K562 (cell line): ENCODE results near the gene HSD17B1. TPM values are rescaled to one million over a fixed set of nuclear protein-coding genes. Genes with fewer than 3 reads are reported as not detected.

ENCODE experiments used
- ATAC-seq: fragments of 200-7000 bp; cut with Tn5 transposase; 3 replicates; pipeline ENCODE4 v1.9.1; 2020; ENCODE audit warnings: moderate library complexity
- BruUV-seq: library from RNA; stranded (reverse); fragments of 400-500 nt; replicated peaks from 2 replicates; lab custom pipeline; 2021; lab: Mats Ljungman, UMichigan
- CTCF ChIA-PET: fragments of 300-600 bp; formaldehyde crosslinking; extraction: SDS; loops from one replicate; lab custom pipeline; 2021; ENCODE audit warnings: low intra/inter-chr PET ratio; lab: Yijun Ruan, JAX
- POLR2A ChIA-PET: fragments of 300-600, 350-650 bp; sonication (Branson Sonifier 250); formaldehyde crosslinking; extraction: SDS; loops from one replicate; lab custom pipeline; 2021; ENCODE audit warnings: antibody characterized with exemption, inconsistent platforms; lab: Yijun Ruan, JAX
- DNase-seq, 4 experiments: peaks; one replicate each; pipeline versions ENCODE4 v3.0.0 to v3.0.0-alpha.2; 2011 to 2018; ENCODE audit warnings: low spot score in 3 of 4, mixed read lengths in 3 of 4; ENCODE audit errors: extremely low read depth in 1 of 4
- FAIRE-seq: peaks from 2 replicates; lab custom pipeline; 2011; peaks lifted over from hg19 to GRCh38; lab: Jason Lieb, UNC
- H2AFZ ChIP-seq: 2 replicates; pipeline ENCODE4 v1.6.0; 2011; ENCODE audit warnings: low read depth, low read length, control low read depth, inconsistent platforms
- H3K27ac ChIP-seq: fragments of 200-600 bp; 3 replicates; pipeline ENCODE4 v1.8.0; 2011; ENCODE audit warnings: low read depth, mild to moderate bottlenecking, control low read depth, inconsistent platforms, low read length, moderate library complexity, mixed read lengths; ENCODE audit errors: extremely low read depth
- H3K27me3 ChIP-seq, 2 experiments: fragments of 300-600 bp in 1 of 2; 2 replicates in 1 of 2; 3 replicates in 1 of 2; pipeline versions ENCODE4 v1.6.0 to v1.8.0; 2011; ENCODE audit warnings: inconsistent platforms in 2 of 2, low read length in 2 of 2, mild to moderate bottlenecking in 1 of 2, mixed read lengths in 1 of 2, moderate library complexity in 1 of 2; ENCODE audit not compliant: control insufficient read depth in 2 of 2, insufficient read depth in 2 of 2
- H3K36me3 ChIP-seq: fragments of 300-600 bp; 3 replicates; pipeline ENCODE4 v1.8.0; 2011; ENCODE audit warnings: mild to moderate bottlenecking, low read length, inconsistent platforms; ENCODE audit not compliant: control insufficient read depth, insufficient read depth
- H3K4me1 ChIP-seq, 2 experiments: fragments of 200-600 bp in 1 of 2; replicated peaks in 1 of 2; 2 replicates in 1 of 2; 3 replicates in 1 of 2; pipeline versions ENCODE4 v1.5.1 to v1.8.0; 2011; ENCODE audit warnings: inconsistent platforms in 2 of 2, low read length in 2 of 2, mild to moderate bottlenecking in 1 of 2, mixed read lengths in 1 of 2, moderate library complexity in 1 of 2; ENCODE audit not compliant: control insufficient read depth in 2 of 2, insufficient read depth in 2 of 2
- H3K4me2 ChIP-seq: 2 replicates; pipeline ENCODE4 v1.6.1; 2011; ENCODE audit warnings: low read length, control low read depth, inconsistent platforms, mixed read lengths; ENCODE audit not compliant: insufficient read depth
- H3K4me3 ChIP-seq: fragments of 200-600 bp; sonication (generic), shearing (Covaris generic); 2 replicates; pipeline ENCODE4 v1.5.1; 2016; ENCODE audit warnings: control low read depth, inconsistent platforms
- H3K79me2 ChIP-seq: fragments of 200-600 bp; 3 replicates; pipeline ENCODE4 v1.8.0; 2011; ENCODE audit warnings: low read length, inconsistent platforms; ENCODE audit not compliant: control insufficient read depth, insufficient read depth
- H3K9ac ChIP-seq, 2 experiments: 2 replicates each; pipeline versions ENCODE4 v1.6.0 to v1.6.1; 2011; ENCODE audit warnings: low read depth in 2 of 2, low read length in 2 of 2, control low read depth in 1 of 2, inconsistent platforms in 1 of 2, mild to moderate bottlenecking in 1 of 2, mixed read lengths in 1 of 2; ENCODE audit not compliant: insufficient read depth in 1 of 2
- H3K9me1 ChIP-seq: one replicate; pipeline ENCODE4 v1.6.0; 2011; ENCODE audit warnings: inconsistent platforms, mild to moderate bottlenecking, low read length, moderate library complexity; ENCODE audit not compliant: control insufficient read depth, insufficient read depth
- H3K9me3 ChIP-seq: replicated peaks from 2 replicates; pipeline ENCODE4 v1.5.1; 2011; ENCODE audit warnings: low read depth, low read length, inconsistent platforms; ENCODE audit not compliant: control insufficient read depth, insufficient read depth
- H4K20me1 ChIP-seq: replicated peaks from 2 replicates; pipeline ENCODE4 v1.6.1; 2011; ENCODE audit warnings: low read length, inconsistent platforms, mixed read lengths; ENCODE audit not compliant: control insufficient read depth, insufficient read depth
- BCOR ChIP-seq: fragments of 450-650 bp; IDR thresholded peaks from 2 replicates; pipeline ENCODE4 v1.6.1; 2016
- BRCA1 ChIP-seq, 2 experiments: fragments of 450-650 bp in 1 of 2; sonication (generic) in 1 of 2; formaldehyde crosslinking in 1 of 2; IDR thresholded peaks; 2 replicates each; pipeline versions ENCODE4 v1.5.0 to v1.6.1; 2017 to 2020; ENCODE audit warnings: mild to moderate bottlenecking in 1 of 2, missing genetic modification reagents in 1 of 2
- EP400 ChIP-seq: fragments of 450-650 bp; IDR thresholded peaks from 2 replicates; pipeline ENCODE4 v1.6.1; 2017; ENCODE audit warnings: antibody characterized with exemption, mild to moderate bottlenecking, moderate library complexity
- ETV1 ChIP-seq: fragments of 450-650 bp; conservative IDR thresholded peaks from 2 replicates; pipeline ENCODE4 v1.6.1; 2016; ENCODE audit warnings: missing genetic modification characterization, control low read depth, low read depth, missing compliant biosample characterization
- HNRNPUL1 ChIP-seq: fragments of 200-400 bp; formaldehyde crosslinking; IDR thresholded peaks from 2 replicates; pipeline ENCODE4 v1.6.1; 2017; ENCODE audit warnings: low read length
- HOMEZ ChIP-seq: fragments of 250-450 bp; sonication (Bioruptor Pico); IDR thresholded peaks from 2 replicates; pipeline ENCODE4 v1.4.0; 2020; ENCODE audit warnings: mild to moderate bottlenecking, moderate library complexity
- KDM1A ChIP-seq, 2 experiments: fragments of 450-650 bp; IDR thresholded peaks; 2 replicates each; pipeline ENCODE4 v1.6.1; 2016; ENCODE audit warnings: mild to moderate bottlenecking in 2 of 2
- NCOA2 ChIP-seq, 2 experiments: fragments of 450-650 bp; IDR thresholded peaks; 2 replicates each; pipeline ENCODE4 v1.6.1; 2018; ENCODE audit warnings: mild to moderate bottlenecking in 2 of 2, moderate library complexity in 1 of 2; ENCODE audit not compliant: partially characterized antibody in 2 of 2
- SP1 ChIP-seq: sonication (generic); formaldehyde crosslinking; IDR thresholded peaks from 2 replicates; pipeline ENCODE4 v1.8.1; 2022; ENCODE audit warnings: mild to moderate bottlenecking, missing genetic modification reagents
- TCF7 ChIP-seq: sonication (generic); IDR thresholded peaks from 2 replicates; pipeline ENCODE4 v1.6.1; 2016; ENCODE audit warnings: antibody characterized with exemption, borderline replicate concordance
- TCF7L2 ChIP-seq: fragments of 150-350 bp; IDR thresholded peaks from 2 replicates; pipeline ENCODE4 v1.6.1; 2016; ENCODE audit warnings: low read depth, mild to moderate bottlenecking, low read length, moderate library complexity
- ZC3H11A ChIP-seq: IDR thresholded peaks from 2 replicates; pipeline ENCODE4 v1.6.1; 2012; ENCODE audit warnings: low read depth, low read length, improper control_type of control experiment
- ZNF668 ChIP-seq: fragments of 250-450 bp; sonication (Bioruptor Pico); IDR thresholded peaks from 2 replicates; pipeline ENCODE4 v1.8.0; 2022; ENCODE audit warnings: mild to moderate bottlenecking, inconsistent platforms
- WGBS: fragments of 100-300 bp; shearing (Covaris generic); methylation state at CpG from one replicate; pipeline ENCODE4 v1.1.6; 2016; ENCODE audit warnings: low coverage, mixed read lengths; ENCODE audit not compliant: insufficient coverage; ENCODE audit errors: missing lambda C conversion rate; 5-methylcytosine and 5-hydroxymethylcytosine counted together
- in situ Hi-C: fragments of 300-500 bp; cut with MboI; formaldehyde crosslinking; loops from 4 replicates; pipeline ENCODE4 v1.15.0; 2018; ENCODE audit warnings: inconsistent platforms, mixed read lengths
- intact Hi-C: fragments of 100-400 bp; cut with micrococcal nuclease; formaldehyde crosslinking; loops from 2 replicates; pipeline ENCODE4 v1.14.2; 2022
- polyA plus RNA-seq, 8 experiments: library from polyadenylated mRNA; depleted of rRNA in 4 of 8; stranded (reverse) in 5 of 8; unstranded in 3 of 8; fragments of >200 nt; fragmentation: Nextera tagmentation in 2 of 8; fragmentation: Illumina TruSeq in 1 of 8; extraction: Ambion mirVana in 2 of 8; extraction: Trizol in 1 of 8; gene quantifications; 2 replicates each; pipeline versions ENCODE4 v1.2.1 to v1.2.3, GENCODE V29; 2011 to 2014; ENCODE audit warnings: inconsistent platforms in 1 of 8, missing spikeins in 1 of 8
- total RNA-seq, 7 experiments: library from RNA; depleted of rRNA in 6 of 7; stranded (reverse); fragments of >200 nt in 6 of 7; fragmentation: Illumina TruSeq in 2 of 7; extraction: Trizol in 2 of 7; gene quantifications; 2 replicates each; pipeline versions ENCODE4 v1.2.1 to v1.2.3, GENCODE V29; 2011 to 2021; ENCODE audit warnings: low replicate concordance in 1 of 7
- TF ChIP-seq, protein P1 (sequence below): sonication (generic); formaldehyde crosslinking; IDR thresholded peaks from 2 replicates; pipeline ENCODE4 v1.8.0; 2023; ENCODE audit warnings: mild to moderate bottlenecking, missing genetic modification reagents
- TF ChIP-seq, protein P2 (sequence below): fragments of 450-650 bp; formaldehyde crosslinking; IDR thresholded peaks from 2 replicates; pipeline ENCODE4 v1.4.0; 2022; ENCODE audit warnings: mild to moderate bottlenecking, moderate library complexity

HSD17B1 gene
- total and polyA plus RNA-seq, 9 of the 15 experiments (the other 6 are each of a cell fraction or from before 2014, with no cell fraction given), result 0.55 to 21.1 (median 3.6) TPM

DNA sequence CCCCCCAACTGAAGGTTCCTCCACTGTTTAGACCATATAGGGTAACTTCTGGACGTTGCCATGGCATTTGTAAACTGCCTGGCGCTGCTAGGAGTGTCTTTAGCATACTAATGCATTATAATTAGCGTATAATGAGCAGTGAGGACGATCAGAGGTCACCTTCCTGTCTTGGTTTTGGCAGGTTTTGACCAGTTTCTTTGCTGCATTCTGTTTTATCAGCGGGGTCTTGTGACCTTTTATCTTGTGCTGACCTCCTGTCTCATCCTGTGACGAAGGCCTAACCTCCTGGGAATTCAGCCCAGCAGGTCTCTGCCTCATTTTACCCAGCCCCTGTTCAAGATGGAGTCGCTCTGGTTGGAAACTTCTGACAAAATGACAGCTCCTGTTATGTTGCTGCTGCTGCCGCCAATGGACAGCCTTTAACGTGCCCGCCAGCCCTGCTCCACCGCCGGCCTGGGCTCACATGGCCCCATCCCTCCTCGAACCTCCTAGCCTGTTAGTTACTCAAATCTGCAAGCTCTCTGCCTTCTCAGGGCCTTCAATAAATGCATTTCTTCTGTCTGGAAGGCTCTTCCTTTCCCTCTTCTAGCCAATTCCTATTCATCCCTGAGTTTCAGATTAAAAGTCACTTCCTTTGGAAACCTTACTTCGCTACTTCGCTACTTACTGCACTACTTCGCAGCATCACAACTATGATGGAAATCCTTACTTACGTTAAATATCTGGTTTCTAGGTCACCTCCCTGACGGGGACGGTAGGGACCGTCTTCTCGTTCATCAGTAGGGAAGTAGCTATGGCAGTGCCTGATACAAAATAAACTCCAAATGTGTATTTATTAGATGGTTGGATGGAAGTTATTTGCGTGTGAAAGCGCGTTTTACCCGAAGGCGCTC is 17.3 kb upstream of the HSD17B1 start:
- in situ Hi-C loops, result no loop called here
- POLR2A ChIA-PET, result interaction anchor here (0.5 to 2.7 kb wide), 11 partner anchors 8 to 605 kb away, joined by 3 to 15 read pairs (median 4); partner anchors contain the start of gene ODAD4
- TF ChIP-seq KDM1A (IDR thresholded peaks at IDR 0.05) (peak in 1 of 2 experiments; percentile 41; a peak in 1 of 4 replicates), EP400 (no peak; the same call in 1 of the 2 replicates), ETV1 (tag) (peak; percentile 75), HNRNPUL1 (no peak), BRCA1 (IDR thresholded peaks at IDR 0.05) (no peak), BRCA1 (CRISPR knock-in tag; IDR thresholded peaks at IDR 0.05) (no peak), ZC3H11A (no peak), NCOA2 (IDR thresholded peaks at IDR 0.05; ENCODE audit: partially characterized antibody in 2 of 2) (no peak), TCF7L2 (no peak), HOMEZ (CRISPR knock-in tag) (peak; percentile 95), SP1 (no peak), BCOR (0 out of 2 replicates have a peak, but pooled peaks have one; percentile 6), TCF7 (no peak), ZNF668 (CRISPR knock-in tag) (peak; percentile 97)
- TF ChIP-seq, protein P1, sequence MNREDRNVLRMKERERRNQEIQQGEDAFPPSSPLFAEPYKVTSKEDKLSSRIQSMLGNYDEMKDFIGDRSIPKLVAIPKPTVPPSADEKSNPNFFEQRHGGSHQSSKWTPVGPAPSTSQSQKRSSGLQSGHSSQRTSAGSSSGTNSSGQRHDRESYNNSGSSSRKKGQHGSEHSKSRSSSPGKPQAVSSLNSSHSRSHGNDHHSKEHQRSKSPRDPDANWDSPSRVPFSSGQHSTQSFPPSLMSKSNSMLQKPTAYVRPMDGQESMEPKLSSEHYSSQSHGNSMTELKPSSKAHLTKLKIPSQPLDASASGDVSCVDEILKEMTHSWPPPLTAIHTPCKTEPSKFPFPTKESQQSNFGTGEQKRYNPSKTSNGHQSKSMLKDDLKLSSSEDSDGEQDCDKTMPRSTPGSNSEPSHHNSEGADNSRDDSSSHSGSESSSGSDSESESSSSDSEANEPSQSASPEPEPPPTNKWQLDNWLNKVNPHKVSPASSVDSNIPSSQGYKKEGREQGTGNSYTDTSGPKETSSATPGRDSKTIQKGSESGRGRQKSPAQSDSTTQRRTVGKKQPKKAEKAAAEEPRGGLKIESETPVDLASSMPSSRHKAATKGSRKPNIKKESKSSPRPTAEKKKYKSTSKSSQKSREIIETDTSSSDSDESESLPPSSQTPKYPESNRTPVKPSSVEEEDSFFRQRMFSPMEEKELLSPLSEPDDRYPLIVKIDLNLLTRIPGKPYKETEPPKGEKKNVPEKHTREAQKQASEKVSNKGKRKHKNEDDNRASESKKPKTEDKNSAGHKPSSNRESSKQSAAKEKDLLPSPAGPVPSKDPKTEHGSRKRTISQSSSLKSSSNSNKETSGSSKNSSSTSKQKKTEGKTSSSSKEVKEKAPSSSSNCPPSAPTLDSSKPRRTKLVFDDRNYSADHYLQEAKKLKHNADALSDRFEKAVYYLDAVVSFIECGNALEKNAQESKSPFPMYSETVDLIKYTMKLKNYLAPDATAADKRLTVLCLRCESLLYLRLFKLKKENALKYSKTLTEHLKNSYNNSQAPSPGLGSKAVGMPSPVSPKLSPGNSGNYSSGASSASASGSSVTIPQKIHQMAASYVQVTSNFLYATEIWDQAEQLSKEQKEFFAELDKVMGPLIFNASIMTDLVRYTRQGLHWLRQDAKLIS (CRISPR knock-in tag), result no peak
- TF ChIP-seq, protein P2, sequence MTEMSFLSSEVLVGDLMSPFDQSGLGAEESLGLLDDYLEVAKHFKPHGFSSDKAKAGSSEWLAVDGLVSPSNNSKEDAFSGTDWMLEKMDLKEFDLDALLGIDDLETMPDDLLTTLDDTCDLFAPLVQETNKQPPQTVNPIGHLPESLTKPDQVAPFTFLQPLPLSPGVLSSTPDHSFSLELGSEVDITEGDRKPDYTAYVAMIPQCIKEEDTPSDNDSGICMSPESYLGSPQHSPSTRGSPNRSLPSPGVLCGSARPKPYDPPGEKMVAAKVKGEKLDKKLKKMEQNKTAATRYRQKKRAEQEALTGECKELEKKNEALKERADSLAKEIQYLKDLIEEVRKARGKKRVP (CRISPR knock-in tag), result peak; percentile 84

More for the DNA sequence above, 17.3 kb upstream of the HSD17B1 start:
- Histone ChIP-seq H2AFZ (peak overlapping the region; percentile 87), H3K27ac (peak overlapping the region; percentile 80), H3K79me2 (peaks cover 17% of the 10 kb centered on the region), H3K9ac (peak overlapping the region; percentile 70 to 97), H3K9me3 (no peaks in the 10 kb centered on the region), H3K9me1 (no peaks in the 10 kb centered on the region), H3K27me3 (no peaks in the 10 kb centered on the region), H3K4me1 (peaks cover 24 to 61% of the 10 kb centered on the region in 2 experiments), H4K20me1 (no peaks in the 10 kb centered on the region; the same call in 1 of the 2 replicates), H3K4me2 (peak overlapping the region; percentile 92), H3K4me3 (peak overlapping the region; percentile 64), H3K36me3 (peaks cover 16% of the 10 kb centered on the region; the same call in 1 of the 3 replicates)
- WGBS, result 12% methylated on average over 26 of the region's 26 CpGs
- peak in 2 of 4 experiments; percentile 4 to 49 for DNase-seq
- CTCF ChIA-PET, result interaction anchor here (0.7 to 1.3 kb wide), 2 partner anchors 18 to 31 kb away, joined by 3 to 6 read pairs; partner anchors contain the start of gene MLX
- no peak for FAIRE-seq
- TSS peak; percentile 96 for BruUV-seq
- intact Hi-C loops, result no loop called here
- ATAC-seq, result peak; percentile 23
